HG03095 (cell line): ENCODE data around the gene ECPAS.
"Not testable (repeated sequence)": the region's sequence is repeated elsewhere in the genome, so short reads cannot be mapped to it uniquely, and the experiment has no call there.

Source experiments
- ATAC-seq: cut with Tn5 transposase; IDR thresholded peaks from one replicate; pipeline ENCODE4 v1.9.1; 2021; ENCODE audit warnings: moderate library complexity; ENCODE audit not compliant: unreplicated experiment

Gene ECPAS, protein sequence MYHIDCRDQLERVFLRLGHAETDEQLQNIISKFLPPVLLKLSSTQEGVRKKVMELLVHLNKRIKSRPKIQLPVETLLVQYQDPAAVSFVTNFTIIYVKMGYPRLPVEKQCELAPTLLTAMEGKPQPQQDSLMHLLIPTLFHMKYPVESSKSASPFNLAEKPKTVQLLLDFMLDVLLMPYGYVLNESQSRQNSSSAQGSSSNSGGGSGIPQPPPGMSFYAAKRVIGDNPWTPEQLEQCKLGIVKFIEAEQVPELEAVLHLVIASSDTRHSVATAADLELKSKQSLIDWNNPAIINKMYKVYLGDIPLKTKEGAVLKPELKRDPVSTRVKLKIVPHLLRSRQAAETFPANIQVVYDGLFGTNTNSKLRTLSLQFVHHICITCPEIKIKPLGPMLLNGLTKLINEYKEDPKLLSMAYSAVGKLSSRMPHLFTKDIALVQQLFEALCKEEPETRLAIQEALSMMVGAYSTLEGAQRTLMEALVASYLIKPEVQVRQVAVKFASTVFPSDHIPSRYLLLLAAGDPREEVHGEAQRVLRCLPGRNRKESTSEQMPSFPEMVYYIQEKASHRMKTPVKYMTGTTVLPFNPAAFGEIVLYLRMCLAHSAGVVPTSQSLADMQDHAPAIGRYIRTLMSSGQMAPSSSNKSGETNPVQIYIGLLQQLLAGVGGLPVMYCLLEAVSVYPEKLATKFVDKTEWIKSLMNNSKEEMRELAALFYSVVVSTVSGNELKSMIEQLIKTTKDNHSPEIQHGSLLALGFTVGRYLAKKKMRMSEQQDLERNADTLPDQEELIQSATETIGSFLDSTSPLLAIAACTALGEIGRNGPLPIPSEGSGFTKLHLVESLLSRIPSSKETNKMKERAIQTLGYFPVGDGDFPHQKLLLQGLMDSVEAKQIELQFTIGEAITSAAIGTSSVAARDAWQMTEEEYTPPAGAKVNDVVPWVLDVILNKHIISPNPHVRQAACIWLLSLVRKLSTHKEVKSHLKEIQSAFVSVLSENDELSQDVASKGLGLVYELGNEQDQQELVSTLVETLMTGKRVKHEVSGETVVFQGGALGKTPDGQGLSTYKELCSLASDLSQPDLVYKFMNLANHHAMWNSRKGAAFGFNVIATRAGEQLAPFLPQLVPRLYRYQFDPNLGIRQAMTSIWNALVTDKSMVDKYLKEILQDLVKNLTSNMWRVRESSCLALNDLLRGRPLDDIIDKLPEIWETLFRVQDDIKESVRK (N-terminal part only)

DNA sequence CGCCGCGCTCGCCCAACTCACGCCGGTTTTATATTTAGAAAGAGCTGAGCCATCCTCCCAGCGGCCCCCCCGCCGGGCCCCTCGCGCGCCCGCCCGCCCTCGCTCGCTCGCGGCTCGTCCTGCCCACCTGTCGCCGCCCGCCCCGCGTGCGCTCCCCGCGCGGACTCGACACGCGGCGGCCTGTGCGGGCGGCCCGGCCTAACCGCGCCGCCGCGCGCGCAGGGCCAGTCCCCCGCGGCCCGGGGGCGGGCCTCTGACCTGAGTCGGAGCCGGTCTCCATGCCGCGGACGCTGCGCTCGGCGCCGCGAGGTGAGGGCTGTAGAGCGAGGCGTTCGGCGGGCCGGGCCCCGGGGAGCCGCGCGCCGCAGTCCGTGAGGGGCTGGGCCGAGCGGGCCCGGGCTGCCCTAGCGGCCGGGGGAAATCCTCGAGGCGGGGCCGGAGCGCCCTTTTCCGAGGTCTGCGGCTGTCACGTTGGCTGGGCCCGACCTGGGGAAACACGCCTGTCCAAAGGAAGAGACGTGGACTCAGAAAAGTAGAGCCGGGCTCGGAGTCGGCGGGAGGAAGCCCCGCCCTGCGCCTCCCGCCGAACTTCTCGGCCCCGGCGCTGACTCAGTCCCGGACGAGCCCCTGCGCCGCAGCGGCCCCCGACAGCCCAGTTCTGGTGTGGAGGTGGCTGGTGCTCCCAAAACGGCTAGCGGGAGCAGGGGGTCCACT, at the start of gene ECPAS:
ECPAS (minus strand) TSS at position 526 of the 714 bp plus-strand sequence. CDS start 11,465 bp downstream, outside the sequence.
- peak; percentile 63 for ATAC-seq

DNA sequence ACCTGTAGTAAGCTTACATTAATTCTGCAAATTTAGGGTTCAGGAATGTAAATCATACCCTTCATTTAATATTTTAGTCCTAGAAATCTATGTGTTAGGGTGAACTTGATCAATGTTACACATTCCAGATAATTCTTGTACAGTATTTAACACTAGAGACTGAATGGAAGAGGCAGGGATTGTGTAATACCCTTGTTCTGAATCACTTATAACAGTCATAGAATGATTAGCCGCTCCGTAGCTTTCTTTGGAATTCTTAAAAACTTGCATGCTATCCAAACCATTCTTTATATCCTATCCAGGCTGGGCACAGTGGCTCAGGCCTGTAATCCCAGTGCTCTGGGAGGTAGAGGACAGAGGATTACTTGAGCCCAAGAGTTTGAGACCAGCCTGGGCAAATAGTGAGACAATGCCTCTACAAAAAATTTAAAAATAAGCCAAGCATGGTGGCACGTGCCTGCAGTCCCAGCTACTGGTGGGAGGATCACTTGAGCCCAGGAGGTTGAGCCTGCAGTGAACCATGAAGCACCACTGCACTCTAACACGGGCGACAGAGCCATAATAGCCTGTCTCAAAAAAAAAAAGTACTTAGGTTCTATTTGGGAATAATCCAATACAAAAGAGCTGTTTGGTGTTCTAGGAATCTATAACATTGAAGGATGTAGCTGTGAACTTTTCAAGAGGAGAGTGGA, 49.1 kb upstream of the ECPAS start:
- ATAC-seq: no peak

DNA sequence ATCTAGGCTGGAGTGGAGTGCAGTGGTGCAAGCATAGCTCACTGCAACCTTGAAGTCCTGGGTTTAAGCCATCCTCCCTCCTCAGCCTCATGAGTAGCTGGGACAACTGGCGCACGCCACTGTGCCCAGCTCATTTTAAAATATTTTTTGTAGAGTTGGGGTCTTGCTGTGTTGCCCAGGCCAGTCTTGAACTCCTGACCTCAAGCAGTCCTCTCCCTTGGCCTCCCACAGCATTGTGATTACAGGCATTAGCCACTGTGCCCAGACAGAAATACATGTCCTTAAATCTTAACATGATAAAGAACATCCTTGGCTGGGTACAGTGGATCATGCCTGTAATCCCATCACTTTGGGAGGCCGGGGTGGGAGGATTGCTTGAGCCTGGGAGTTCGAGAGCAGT, 47.5 kb upstream of the ECPAS start:
- ATAC-seq: no peak

DNA sequence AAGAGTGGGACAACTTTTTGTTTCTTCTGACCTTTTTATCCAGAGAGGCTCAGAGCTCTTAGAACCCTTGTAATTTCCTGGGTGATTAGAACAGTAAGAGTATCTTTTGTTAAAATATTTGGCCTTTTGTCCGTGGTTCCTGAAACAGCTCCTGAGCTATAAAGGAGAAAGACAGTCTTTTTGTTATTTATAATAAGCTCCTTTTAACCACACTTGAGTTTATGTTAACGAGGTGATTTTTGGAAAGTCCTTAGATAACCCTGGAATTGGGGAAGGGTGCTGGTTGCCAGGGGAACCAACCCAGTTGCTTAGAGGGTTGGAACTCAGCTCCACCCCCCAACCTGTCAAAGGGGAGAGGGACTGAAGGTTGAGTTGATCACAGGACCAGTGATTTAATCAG, 45.6 kb upstream of the ECPAS start:
- no peak for ATAC-seq

DNA sequence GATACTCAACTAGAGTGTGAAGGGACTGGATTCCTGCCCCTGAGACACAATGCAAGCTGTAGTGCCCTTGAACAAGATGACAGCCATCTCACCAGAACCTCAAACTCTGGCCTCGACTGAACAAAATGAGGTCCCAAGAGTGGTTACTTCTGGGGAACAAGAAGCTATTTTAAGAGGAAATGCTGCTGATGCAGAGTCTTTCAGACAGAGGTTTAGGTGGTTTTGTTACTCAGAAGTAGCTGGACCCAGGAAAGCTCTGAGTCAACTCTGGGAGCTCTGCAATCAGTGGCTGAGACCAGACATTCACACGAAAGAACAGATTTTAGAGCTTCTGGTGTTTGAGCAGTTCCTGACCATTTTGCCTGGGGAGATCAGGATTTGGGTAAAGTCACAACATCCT, 43.2 kb upstream of the ECPAS start:
- no peak for ATAC-seq

DNA sequence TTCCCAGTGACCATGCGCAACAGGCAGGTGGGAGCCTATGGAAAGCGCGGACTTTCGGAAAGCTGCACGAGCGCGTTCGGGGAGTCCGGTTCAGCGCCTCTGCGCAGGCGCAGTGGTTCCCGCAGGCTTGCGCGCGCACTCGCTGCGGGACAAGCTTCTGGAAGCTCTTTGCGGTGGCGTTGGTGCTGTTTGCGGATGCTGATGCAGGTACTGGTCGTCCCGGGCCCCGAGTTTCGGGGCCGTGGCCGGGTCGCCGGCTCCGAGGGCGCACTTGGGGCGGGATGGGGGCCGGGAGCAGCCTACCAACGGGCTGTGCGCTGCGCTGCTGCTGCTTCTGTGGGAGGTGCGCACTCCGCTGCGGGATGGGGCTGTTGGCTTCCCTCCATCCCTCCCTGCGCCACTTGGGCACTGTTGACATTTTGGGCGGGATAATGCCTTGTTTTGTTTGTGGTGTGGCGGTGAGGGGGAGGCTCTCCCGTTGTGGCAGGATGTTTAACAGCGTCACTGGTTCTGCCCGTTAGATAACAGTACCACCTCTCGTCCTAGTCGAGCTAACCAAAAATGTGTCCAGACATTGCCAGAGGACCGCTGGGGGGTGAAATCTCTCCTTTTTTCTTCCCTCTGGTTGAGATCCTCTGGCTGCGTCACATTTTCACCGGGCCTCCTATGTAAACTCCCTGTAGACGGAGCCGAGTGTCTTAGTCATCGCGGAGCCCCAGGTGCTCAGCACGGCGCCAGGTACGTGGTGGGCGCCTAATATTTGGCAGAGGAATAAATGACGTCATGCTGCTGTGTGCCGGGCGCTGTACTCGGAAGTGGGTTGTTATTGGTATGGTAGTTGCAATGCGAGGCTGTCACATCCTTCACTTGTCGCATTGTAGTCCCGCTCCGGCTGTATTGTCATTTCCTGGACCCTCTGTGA, 41.1 kb upstream of the ECPAS start, which contains the start of gene ZNF483:
ZNF483 (plus strand) TSS at position 124 of the 922 bp plus-strand sequence. CDS start 2,217 bp downstream, outside the sequence.
- ATAC-seq: no peak

DNA sequence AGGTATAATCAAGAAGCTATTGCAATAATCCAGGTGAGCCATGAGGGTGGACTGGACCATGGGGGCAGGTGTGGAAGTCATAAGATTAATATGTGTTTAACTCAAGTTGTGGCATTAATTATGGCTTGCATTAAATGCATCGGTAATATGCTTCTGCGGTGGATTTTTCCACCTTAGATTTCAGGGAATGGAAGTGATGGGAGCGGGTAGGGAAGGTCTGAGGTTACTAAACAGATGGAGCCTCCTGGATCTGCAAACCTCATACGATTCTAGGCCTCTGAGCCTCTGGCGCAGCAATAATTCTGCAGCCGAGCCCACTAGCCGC, 40.5 kb upstream of the ECPAS start:
- ATAC-seq: no peak

DNA sequence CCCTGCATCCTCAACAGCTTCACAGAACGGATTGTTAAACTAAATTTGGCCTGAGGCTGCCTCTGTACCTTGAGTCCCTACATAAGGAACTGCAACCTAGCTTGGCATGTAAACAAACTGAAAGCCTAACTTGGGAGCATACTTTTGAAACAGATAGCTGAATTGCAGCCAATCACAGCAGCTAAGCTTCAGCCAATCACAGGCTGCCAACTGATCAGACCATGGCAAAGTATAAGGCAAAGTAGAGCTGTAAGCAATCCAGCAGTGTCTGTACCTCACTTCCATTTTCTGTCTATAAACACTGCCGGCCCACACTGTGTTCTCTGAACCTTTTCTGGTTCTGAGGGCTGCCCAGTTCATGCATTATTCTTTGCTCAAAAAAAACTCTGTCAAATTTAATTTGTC, 31.9 kb upstream of the ECPAS start:
- ATAC-seq: no peak

DNA sequence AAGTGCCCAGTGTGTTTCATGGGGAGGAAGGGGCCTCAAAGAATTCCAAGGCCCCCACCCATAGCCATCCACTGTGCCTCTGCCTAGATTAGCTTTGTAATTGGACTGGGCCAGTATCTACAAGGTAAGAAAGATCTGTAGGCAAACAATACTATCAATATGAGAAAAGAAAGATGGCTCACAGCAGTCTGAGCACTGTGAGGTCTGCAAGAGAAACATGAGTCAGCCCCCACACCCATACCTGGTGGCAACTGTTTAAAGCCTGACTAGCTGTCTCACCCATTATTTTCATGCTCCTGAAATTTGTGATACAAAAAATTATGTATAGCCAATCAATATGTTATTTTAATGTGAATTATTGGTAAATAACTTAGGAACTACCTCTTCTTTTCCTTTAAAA, 30.8 kb upstream of the ECPAS start:
- no peak for ATAC-seq

DNA sequence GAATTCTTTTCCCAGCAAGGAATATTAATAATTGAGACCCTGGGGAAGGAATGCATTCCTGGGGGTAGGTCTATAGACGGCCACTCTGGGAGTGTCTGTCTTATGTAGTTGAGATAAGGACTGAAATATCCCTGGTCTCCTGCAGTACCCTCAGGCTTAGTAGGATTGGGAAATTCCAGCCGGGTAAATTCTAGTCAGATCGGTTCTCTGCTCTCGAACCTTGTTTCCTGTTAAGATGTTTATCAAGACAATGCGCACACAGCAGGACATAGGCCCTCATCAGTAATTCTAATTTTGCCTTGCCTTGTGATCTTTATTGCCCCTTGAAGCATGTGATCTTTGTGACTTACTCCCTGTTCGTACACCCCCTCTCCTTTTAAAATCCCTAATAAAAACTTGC, 27.4 kb upstream of the ECPAS start:
- ATAC-seq: not testable (repeated sequence)

DNA sequence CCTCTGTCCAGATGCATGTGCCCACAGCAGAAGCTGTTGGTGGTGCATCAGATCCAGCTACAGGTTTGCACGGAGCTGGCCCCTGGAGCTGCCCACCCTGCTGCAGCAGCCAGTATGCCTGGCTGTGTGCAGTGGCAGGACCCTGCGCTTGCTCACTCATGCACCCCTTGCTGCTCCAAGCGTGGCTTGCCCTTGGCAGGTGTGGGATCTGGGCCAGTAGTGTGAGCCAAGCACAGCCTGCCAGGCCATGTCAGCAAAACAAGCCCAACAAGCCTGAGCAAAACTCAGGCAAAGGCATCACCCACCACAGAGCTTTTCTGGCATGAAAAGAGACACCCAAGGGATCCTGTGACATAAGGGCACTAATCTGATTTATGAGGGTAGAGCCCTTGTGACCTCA, 18.3 kb upstream of the ECPAS start:
- ATAC-seq: no peak

DNA sequence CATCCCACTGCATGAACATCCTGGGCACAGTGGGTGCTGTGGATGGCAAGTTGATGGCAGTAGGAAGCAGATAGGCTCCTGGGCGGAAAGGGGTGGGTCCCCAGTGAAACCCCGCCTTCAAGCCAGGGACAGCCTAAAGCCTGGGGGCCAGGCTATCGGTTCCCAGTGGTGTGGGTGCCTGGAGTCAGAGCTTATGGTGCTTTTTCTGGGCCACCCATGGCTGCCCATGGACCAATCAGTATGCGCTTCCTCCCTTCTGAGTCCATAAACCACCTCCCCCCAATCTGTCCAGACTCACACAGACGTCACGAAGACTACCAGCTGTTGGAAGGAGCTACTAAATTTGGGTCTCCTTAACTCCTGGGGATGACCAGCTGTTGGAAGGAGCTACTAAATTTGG, 17.5 kb upstream of the ECPAS start:
- no peak for ATAC-seq

DNA sequence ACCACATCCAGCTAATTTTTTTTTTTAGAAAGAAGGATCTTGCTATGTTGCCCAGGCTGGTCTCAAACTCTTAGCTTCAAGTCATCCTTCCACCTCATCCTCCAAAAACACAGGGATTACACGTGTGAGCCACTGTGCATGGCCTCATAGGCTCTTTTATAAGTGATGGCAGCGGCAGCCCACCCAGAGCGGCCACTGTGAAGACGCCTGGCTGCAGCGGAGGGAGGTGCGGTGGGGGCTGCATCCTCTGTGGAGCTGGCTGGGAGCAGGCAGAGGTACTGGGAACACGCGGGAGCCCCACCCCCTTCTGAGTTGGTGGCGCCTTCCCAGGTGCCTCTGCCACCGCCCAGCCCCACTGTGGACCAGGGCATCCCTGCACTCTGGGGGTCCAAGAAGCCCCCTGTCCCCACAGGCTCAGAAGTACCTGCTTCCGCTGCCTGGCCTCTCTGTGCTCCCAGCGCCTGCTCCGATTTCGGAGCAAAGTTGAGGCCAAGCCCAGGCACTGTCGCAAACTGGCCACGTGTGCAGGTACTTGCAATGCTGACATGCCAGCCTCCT, 16.9 kb upstream of the ECPAS start:
- ATAC-seq: no peak

DNA sequence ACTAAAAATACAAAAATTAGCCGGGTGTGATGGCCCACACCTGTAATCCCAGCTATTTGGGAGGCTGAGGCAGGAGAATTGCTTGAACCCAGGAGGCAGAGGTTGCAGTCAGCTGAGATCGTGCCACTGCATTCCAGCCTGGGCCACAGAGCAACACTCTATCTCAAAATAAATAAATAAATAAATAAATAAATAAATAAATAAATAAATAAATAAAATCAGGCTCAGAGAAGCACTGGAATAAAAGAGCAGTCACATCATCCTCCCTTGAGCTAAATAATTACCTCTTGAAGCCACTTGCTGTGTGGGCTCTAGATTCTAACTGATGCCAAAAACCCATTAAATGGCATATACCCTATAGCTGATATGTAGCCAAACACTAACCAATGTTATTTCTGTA, 13.0 kb upstream of the ECPAS start:
- not testable (repeated sequence) for ATAC-seq

DNA sequence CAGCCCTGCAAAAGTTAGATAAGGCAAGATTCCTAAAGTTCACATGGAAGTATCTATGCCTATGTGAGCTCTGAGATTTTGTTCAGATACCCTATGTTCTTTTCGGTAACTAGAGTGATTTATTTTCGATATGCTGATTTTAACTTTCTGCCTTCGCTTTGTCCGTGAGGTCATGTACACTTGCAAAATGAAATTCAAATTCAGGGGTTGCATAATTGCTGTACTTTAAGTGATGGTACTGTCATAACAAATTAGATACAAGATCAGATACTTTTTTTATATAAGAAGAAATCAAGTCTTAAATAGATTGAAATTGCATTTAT, 350 bp upstream of the ECPAS start:
- ATAC-seq: no peak

DNA sequence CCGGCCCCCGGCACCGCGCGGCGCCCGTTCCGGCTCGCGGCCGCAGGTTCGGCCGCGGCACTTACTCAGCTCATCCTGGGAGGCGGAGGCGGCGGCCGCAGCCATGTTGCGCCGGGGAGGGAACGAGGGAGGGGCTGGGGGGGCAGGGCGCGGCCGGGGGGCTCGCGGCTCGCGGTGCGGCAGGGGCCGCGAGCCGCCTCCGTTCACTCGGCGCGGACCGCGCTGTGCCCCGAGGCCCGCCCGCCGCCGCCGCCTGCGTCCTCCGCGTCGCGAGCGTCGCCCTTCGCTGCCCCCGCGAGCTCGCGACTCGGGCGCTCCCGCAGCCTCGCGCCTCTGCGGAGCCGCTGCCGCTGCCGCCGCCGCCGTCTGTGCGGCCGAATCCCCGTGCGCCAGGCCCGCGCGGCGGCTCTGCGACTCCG, 735 bp downstream of the ECPAS start:
- ATAC-seq: peak; percentile 31

DNA sequence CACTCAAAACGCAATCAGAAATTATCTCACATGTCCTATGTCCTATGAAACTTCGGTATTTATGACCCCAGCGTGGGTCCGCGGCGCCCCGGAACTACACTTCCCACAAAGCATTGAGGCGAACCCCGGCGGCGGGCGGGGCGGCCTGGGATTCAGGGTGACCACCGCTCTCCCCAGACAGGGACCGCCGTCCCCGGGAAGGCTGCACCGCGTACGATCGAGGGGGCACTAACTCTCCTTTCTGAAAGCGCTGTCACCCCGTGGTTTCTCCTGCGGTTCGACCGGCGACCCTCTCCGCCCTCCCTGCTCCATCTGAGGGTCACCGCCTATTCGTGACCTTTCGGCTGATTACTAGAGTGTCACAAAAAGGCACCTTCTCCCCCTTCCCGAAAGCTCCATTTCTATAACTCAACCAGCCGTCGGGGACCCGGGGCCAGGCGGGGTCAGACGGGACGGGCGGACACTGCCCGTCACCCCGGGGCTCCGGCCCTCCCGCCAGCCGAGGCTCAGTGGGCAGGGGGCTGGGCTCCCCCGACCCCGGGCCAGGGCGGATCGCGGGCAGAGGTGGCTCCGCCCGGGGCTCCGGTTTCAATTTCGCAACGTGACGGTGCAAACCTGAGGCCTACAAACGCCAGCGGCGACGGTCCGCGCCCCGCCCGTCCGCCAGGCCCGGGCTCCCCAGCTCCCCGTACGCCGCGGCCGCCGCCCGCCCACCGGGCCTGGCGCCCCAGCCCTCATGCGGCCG, 1.3 kb downstream of the ECPAS start:
- peak; percentile 57 for ATAC-seq
